Peyer's patch (tissue), 4 donors: ENCODE measurements around the gene GPC6. TPM values are rescaled to one million over a fixed set of nuclear protein-coding genes. Genes with fewer than 3 reads are reported as not detected.

Experiments used
- DNase-seq, 3 donors: peaks; one replicate each; pipeline ENCODE4 v3.0.0-alpha.2; 2017 to 2019
- H3K27ac ChIP-seq, 4 donors: fragments of 200-600 bp; sonication (generic); one replicate each; pipeline ENCODE4 v1.5.1; 2016 to 2019
- H3K27me3 ChIP-seq, 2 donors: fragments of 200-600 bp; sonication (generic); one replicate each; pipeline ENCODE4 v1.5.1; 2019
- H3K36me3 ChIP-seq, 3 donors: fragments of 200-600 bp; sonication (generic); one replicate each; pipeline ENCODE4 v1.5.1; 2016 to 2019
- H3K4me1 ChIP-seq, 4 donors: fragments of 200-600 bp; sonication (generic); one replicate each; pipeline ENCODE4 v1.5.1; 2016 to 2019
- H3K4me3 ChIP-seq, 4 donors: fragments of 200-600 bp; sonication (generic); 1 replicate in 3 of 4; 2 replicates in 1 of 4; pipeline ENCODE4 v1.5.1; 2016 to 2019; ENCODE audit warnings: mild to moderate bottlenecking in 1 of 4
- H3K9me3 ChIP-seq, 4 donors: fragments of 200-600 bp; sonication (generic); one replicate each; pipeline ENCODE4 v1.5.1; 2016 to 2019; ENCODE audit warnings: mild to moderate bottlenecking in 1 of 4
- POLR2A ChIP-seq, 2 donors: fragments of 450-650 bp; IDR thresholded peaks; one replicate each; pipeline ENCODE4 v1.5.1; 2017; ENCODE audit warnings: antibody characterized with exemption in 2 of 2, mild to moderate bottlenecking in 2 of 2, moderate library complexity in 2 of 2
- total RNA-seq, 4 donors: library from RNA; depleted of rRNA; stranded (reverse); fragments of >200 nt; gene quantifications; one replicate each; pipeline ENCODE4 v1.1.0, GENCODE V29; 2016
- TF ChIP-seq, protein P1 (sequence below), 6 experiments: fragments of 450-650 bp in 4 of 6; fragments of 200-600 bp in 2 of 6; sonication (generic) in 1 of 6; IDR thresholded peaks; one replicate each; pipeline ENCODE4 v1.5.1; 2017 to 2019; ENCODE audit warnings: antibody characterized with exemption in 6 of 6, mild to moderate bottlenecking in 3 of 6, moderate library complexity in 1 of 6

Gene GPC6
- total RNA-seq, 4 donors from 2014 or later = 1.6 to 13.2 (median 2.6) TPM

DNA sequence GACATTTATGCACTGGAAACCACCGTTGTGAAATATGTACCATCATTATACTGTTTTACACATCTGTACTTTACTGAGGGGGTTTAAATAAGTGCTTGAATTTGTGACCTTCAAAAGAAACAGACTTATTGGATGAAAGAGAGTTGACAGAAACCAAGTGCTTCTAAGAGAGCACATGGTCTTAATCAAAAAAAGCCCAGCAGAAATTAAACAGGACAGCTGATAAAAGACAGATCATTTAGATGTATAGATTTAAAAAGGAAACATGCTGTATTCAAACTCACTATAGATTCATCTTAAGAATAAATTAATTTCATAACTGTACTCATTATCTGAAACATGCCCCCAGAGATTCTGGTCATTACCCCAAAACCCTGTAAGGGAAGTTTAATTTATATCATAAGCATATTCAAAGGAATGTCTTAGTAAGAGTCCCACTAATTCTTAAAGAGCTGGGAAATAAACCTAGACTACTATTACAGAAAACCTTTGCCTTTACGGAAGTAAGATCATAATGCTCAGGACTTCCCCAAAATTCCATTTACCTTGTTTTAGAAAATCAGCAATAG, 831.1 kb downstream of the GPC6 start:
- no peak for DNase-seq
- no peaks in the 10 kb centered on the region for H3K4me1 ChIP-seq
- no peaks in the 10 kb centered on the region for H3K36me3 ChIP-seq
- H3K27me3 ChIP-seq = no peaks in the 10 kb centered on the region
- TF ChIP-seq POLR2A (IDR thresholded peaks at IDR 0.05) = no peak
- TF ChIP-seq, protein P1, sequence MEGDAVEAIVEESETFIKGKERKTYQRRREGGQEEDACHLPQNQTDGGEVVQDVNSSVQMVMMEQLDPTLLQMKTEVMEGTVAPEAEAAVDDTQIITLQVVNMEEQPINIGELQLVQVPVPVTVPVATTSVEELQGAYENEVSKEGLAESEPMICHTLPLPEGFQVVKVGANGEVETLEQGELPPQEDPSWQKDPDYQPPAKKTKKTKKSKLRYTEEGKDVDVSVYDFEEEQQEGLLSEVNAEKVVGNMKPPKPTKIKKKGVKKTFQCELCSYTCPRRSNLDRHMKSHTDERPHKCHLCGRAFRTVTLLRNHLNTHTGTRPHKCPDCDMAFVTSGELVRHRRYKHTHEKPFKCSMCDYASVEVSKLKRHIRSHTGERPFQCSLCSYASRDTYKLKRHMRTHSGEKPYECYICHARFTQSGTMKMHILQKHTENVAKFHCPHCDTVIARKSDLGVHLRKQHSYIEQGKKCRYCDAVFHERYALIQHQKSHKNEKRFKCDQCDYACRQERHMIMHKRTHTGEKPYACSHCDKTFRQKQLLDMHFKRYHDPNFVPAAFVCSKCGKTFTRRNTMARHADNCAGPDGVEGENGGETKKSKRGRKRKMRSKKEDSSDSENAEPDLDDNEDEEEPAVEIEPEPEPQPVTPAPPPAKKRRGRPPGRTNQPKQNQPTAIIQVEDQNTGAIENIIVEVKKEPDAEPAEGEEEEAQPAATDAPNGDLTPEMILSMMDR (IDR thresholded peaks at IDR 0.05) = no peak
- H3K9me3 ChIP-seq = no peaks in the 10 kb centered on the region
- no peak overlapping the region for H3K4me3 ChIP-seq
- H3K27ac ChIP-seq = no peak overlapping the region

DNA sequence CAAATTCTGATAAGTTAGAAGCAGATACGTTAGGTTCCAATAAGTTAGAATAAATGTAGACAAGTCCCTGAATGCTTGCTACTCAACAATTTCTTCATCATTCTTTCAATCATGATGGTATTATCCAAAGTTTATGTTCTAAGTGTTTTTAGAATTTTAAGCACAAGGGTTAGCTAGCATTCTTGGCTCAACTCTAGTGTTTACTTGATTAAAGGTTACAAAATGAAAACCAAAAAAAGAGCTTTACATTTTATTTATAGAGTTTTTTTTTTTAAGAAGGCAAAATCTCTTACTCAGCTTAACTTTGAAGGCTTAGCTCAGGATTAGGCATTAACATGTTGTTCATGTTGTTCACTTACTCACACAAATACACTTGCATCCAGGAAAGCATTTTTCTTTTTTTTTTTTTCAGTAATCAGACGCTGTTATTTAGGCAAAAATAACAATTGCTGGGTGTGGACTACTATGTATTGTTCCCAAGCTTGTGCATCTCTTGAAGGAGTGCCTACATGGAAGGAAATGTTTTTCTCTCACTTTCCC, 832.3 kb downstream of the GPC6 start:
- no peak for DNase-seq
- H3K4me3 ChIP-seq = no peak overlapping the region
- no peaks in the 10 kb centered on the region for H3K4me1 ChIP-seq
- H3K27ac ChIP-seq = no peak overlapping the region
- H3K9me3 ChIP-seq = no peaks in the 10 kb centered on the region
- H3K27me3 ChIP-seq = no peaks in the 10 kb centered on the region
- H3K36me3 ChIP-seq = no peaks in the 10 kb centered on the region
- no peak for TF ChIP-seq POLR2A (IDR thresholded peaks at IDR 0.05)
- TF ChIP-seq, protein P1 (IDR thresholded peaks at IDR 0.05) = no peak

DNA sequence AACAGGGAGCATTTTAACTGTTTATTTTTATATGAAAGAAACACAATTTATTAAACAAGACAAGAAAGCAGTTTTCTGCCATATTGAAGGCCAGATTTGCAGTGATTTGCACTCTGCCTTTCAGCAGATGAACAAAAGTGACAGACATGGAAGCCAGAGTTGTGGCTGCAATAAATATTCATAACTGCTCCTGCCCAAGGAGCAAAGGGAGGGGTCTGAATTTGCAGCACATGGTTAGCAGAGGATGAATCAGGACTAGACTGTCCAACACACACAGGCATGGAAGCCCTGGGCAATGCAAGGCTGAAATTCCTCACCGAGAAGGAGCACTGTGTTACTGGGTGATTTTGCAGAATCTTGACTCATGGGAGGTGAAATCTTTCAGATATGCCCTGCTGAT, 834.7 kb downstream of the GPC6 start:
- H3K36me3 ChIP-seq = no peaks in the 10 kb centered on the region
- H3K4me1 ChIP-seq = no peaks in the 10 kb centered on the region
- no peak overlapping the region for H3K4me3 ChIP-seq
- TF ChIP-seq POLR2A (IDR thresholded peaks at IDR 0.05) = no peak
- TF ChIP-seq, protein P1 (IDR thresholded peaks at IDR 0.05) = no peak
- DNase-seq = no peak
- no peaks in the 10 kb centered on the region for H3K9me3 ChIP-seq
- no peaks in the 10 kb centered on the region for H3K27me3 ChIP-seq
- no peak overlapping the region for H3K27ac ChIP-seq

DNA sequence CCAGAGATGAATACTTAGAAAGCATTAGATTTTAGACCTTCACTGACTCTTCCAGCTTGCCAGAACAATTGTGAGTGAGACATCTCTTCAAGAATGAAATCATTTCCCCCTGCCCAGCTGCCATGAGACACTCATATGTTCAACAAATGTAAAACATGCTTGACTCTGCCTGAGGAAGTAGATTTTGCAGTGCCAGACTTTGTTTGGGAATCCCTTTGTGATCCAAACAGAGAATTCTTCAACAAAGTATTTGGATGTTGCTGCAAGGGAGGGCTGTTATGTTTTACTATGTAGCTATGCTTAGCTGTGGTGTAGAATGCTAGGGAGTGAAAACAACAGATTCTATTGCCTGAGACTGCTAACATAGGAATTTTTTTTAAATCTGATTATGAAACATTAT, 836.5 kb downstream of the GPC6 start:
- no peak for DNase-seq

DNA sequence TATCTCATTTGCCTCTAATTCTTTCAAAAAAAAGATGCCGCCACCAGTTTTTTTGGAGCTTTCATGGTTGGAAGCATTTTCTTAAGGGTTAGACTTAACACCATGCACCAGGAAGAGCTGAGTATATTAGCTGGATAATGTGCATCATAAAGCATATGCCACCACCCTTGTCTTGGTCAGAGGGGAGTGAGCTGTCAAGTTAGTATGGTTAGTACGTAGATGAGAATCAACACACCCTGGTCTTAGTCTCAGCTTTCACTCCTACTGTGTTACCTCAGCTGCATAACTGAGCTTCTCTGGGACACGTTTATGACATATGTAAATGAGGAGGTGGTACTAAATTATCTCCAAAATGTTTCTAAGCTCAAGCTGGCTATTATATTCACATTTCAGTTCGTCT, 837.2 kb downstream of the GPC6 start:
- H3K36me3 ChIP-seq = no peaks in the 10 kb centered on the region
- H3K9me3 ChIP-seq = no peaks in the 10 kb centered on the region
- no peak overlapping the region for H3K4me3 ChIP-seq
- H3K27ac ChIP-seq = no peak overlapping the region
- no peaks in the 10 kb centered on the region for H3K4me1 ChIP-seq
- no peaks in the 10 kb centered on the region for H3K27me3 ChIP-seq
- DNase-seq = no peak
- TF ChIP-seq, protein P1 (IDR thresholded peaks at IDR 0.05) = no peak
- no peak for TF ChIP-seq POLR2A (IDR thresholded peaks at IDR 0.05)

More for the DNA sequence above, 836.5 kb downstream of the GPC6 start:
- H3K9me3 ChIP-seq = no peaks in the 10 kb centered on the region
- no peaks in the 10 kb centered on the region for H3K36me3 ChIP-seq
- H3K4me1 ChIP-seq = no peaks in the 10 kb centered on the region
- no peak for TF ChIP-seq POLR2A (IDR thresholded peaks at IDR 0.05)
- TF ChIP-seq, protein P1 (IDR thresholded peaks at IDR 0.05) = no peak
- no peak overlapping the region for H3K4me3 ChIP-seq
- H3K27me3 ChIP-seq = no peaks in the 10 kb centered on the region
- no peak overlapping the region for H3K27ac ChIP-seq
